ENCODE data around the gene CABLES1. TPM values are rescaled to one million over a fixed set of nuclear protein-coding genes. Genes with fewer than 3 reads are reported as not detected.
"Not testable (repeated sequence)": the region's sequence is repeated elsewhere in the genome, so short reads cannot be mapped to it uniquely, and the experiment has no call there.

Gene CABLES1
- total RNA-seq, 4 donors from 2014 or later: 28.1 to 43.8 (median 37.6) TPM

- Histone ChIP-seq H3K36me3 (no peaks in the 10 kb centered on the region), H3K27me3 (no peaks in the 10 kb centered on the region), H3K27ac (no peak overlapping the region), H3K4me3 (replicated peaks in 1 of 3) (no peak overlapping the region), H3K9me3 (no peaks in the 10 kb centered on the region), H3K4me1 (peaks cover 16 to 28% of the 10 kb centered on the region in 2 donors)
- intact Hi-C loops (cut with DNase I): no loop called here
- 91 to 95% methylated on average over 10 of the region's 10 CpGs for WGBS, 2 donors
- TF ChIP-seq CTCF (IDR thresholded peaks at IDR 0.05): no peak
- no peak for TF ChIP-seq POLR2A (IDR thresholded peaks at IDR 0.05)
- DNase-seq: no peak
Observed at GRCh38 chr18:23239885-23240608, 104.8 kb downstream of the CABLES1 start.

- DNase-seq: no peak
- WGBS, 2 donors: 89 to 92% methylated on average over 4 of the region's 4 CpGs
- Histone ChIP-seq H3K9me3 (no peaks in the 10 kb centered on the region), H3K4me1 (peaks cover 16 to 28% of the 10 kb centered on the region in 2 donors), H3K36me3 (no peaks in the 10 kb centered on the region), H3K4me3 (replicated peaks in 1 of 3) (no peak overlapping the region), H3K27ac (no peak overlapping the region), H3K27me3 (no peaks in the 10 kb centered on the region)
- intact Hi-C loops (cut with DNase I): no loop called here
- TF ChIP-seq POLR2A (IDR thresholded peaks at IDR 0.05) (no peak), CTCF (IDR thresholded peaks at IDR 0.05) (no peak)
Observed at GRCh38 chr18:23240609-23240930, 105.3 kb downstream of the CABLES1 start.

GRCh38 chr18:23241833-23242496, 106.7 kb downstream of the CABLES1 start:
- H3K4me3 ChIP-seq (replicated peaks in 1 of 3); H3K27me3 ChIP-seq; H3K27ac ChIP-seq; DNase-seq; H3K36me3 ChIP-seq; H3K9me3 ChIP-seq; intact Hi-C loops (cut with DNase I): not testable (repeated sequence)
- H3K4me1 ChIP-seq: peaks cover 16 to 24% of the 10 kb centered on the region in 2 donors
- WGBS, 2 donors: 83 to 85% methylated on average over 11 of the region's 11 CpGs

GRCh38 chr18:23243178-23243577, 107.9 kb downstream of the CABLES1 start:
- TF ChIP-seq POLR2A (IDR thresholded peaks at IDR 0.05) (no peak), CTCF (IDR thresholded peaks at IDR 0.05) (no peak)
- Histone ChIP-seq H3K4me3 (replicated peaks in 1 of 3) (no peak overlapping the region), H3K27ac (no peak overlapping the region), H3K9me3 (no peaks in the 10 kb centered on the region), H3K4me1 (peaks cover 7 to 12% of the 10 kb centered on the region in 2 donors), H3K27me3 (no peaks in the 10 kb centered on the region), H3K36me3 (no peaks in the 10 kb centered on the region)
- intact Hi-C loops (cut with DNase I): no loop called here
- WGBS, 2 donors: 92 to 98% methylated on average over 3 of the region's 3 CpGs
- no peak for DNase-seq

GRCh38 chr18:23243816-23244215, 108.5 kb downstream of the CABLES1 start:
- H3K4me1 ChIP-seq: peaks cover under 1 to 6% of the 10 kb centered on the region in 2 donors
- intact Hi-C loops (cut with DNase I): no loop called here
- H3K9me3 ChIP-seq: no peaks in the 10 kb centered on the region
- TF ChIP-seq CTCF (IDR thresholded peaks at IDR 0.05) (no peak), POLR2A (IDR thresholded peaks at IDR 0.05) (no peak)
- H3K4me3 ChIP-seq (replicated peaks in 1 of 3): no peak overlapping the region
- H3K27me3 ChIP-seq: no peaks in the 10 kb centered on the region
- H3K36me3 ChIP-seq: no peaks in the 10 kb centered on the region
- DNase-seq: no peak
- no peak overlapping the region for H3K27ac ChIP-seq
- WGBS, 2 donors: 92 to 94% methylated on average over 12 of the region's 12 CpGs

All from thyroid gland (tissue), 4 donors.